Adrenal gland (tissue), 5 donors: Measurements from ENCODE around the gene FOXP4.

Experiments used
- POLR2A ChIP-seq, 2 donors: fragments of 450-650 bp; IDR thresholded peaks; one replicate each; pipeline ENCODE4 v1.6.1; 2017; ENCODE audit warnings: antibody characterized with exemption in 2 of 2, mild to moderate bottlenecking in 2 of 2, moderate library complexity in 1 of 2
- TF ChIP-seq, protein P1 (sequence below), 6 experiments: fragments of 450-650 bp in 4 of 6; fragments of 200-600 bp in 2 of 6; sonication (generic) in 1 of 6; IDR thresholded peaks; 1 replicate in 5 of 6; 2 replicates in 1 of 6; pipeline versions ENCODE4 v1.5.1 to v1.8.0; 2016 to 2021; ENCODE audit warnings: antibody characterized with exemption in 6 of 6, mild to moderate bottlenecking in 2 of 6, moderate library complexity in 1 of 6
- donor health status: DM: no; HTN: no; CAD: no.

GRCh38 chr6:41630069-41630468 is 83.9 kb downstream of the FOXP4 start:
- TF ChIP-seq, protein P1, sequence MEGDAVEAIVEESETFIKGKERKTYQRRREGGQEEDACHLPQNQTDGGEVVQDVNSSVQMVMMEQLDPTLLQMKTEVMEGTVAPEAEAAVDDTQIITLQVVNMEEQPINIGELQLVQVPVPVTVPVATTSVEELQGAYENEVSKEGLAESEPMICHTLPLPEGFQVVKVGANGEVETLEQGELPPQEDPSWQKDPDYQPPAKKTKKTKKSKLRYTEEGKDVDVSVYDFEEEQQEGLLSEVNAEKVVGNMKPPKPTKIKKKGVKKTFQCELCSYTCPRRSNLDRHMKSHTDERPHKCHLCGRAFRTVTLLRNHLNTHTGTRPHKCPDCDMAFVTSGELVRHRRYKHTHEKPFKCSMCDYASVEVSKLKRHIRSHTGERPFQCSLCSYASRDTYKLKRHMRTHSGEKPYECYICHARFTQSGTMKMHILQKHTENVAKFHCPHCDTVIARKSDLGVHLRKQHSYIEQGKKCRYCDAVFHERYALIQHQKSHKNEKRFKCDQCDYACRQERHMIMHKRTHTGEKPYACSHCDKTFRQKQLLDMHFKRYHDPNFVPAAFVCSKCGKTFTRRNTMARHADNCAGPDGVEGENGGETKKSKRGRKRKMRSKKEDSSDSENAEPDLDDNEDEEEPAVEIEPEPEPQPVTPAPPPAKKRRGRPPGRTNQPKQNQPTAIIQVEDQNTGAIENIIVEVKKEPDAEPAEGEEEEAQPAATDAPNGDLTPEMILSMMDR (IDR thresholded peaks at IDR 0.05): no peak
- no peak for TF ChIP-seq POLR2A (IDR thresholded peaks at IDR 0.05)
